Medulla oblongata (tissue), 1 donor: Measurements from ENCODE around the gene CACNA2D1.

Experiments used
- DNase-seq: peaks from one replicate; pipeline ENCODE4 v3.0.0-alpha.2; 2015; ENCODE audit errors: extremely low spot score

CACNA2D1 gene

DNA sequence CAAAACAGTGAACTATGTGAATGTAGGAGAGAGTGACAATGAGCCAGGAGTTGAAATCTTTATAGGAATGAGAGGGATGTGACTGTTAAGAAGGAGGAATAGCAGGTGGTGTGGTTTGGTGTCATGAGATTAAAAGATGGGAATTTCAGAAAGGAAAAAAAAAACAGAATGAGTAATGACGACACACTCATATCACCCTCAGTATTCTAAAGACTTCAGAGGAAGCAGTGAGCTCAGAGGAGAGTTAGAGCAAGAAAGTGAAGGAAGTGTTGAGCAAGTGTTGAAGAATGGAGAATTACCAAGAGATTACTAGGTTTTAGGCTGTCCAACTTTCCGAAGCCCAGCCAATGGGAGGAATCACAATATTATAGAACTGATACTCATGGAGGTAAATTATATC, 453.2 kb downstream of the CACNA2D1 start:
- DNase-seq, result no peak

DNA sequence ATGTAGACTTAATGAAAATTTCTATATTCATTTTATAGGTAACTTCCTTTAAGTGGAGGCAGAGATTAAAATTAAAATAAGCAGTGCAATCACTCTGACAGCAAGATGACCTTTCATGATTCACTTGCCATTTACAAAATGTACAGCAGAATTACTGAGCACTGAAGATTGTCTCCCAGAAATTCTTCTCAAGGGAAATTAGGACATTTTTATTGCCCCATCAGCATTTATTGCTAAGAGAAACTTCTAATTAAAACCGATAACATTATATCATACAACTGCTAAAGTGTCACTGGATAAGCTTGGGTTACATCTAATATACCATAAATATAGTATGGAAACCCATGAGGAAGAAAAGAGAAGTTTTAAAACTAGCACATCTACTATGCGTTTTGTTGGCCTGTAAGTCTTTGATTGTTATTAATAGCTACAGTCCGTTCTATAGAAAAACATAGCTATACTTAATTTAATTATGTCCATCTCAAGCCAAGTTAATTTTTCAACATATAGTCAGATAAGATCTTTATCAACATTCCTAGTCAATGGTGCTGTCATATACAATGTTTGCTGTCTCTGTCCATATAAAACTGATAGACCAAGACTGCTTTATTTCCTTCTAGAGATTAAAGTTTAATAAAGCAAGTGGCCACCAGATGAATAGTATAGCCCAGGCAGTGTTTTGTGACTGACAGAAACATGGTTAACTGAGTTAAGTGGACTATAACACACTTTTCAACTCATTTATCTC, 456.7 kb downstream of the CACNA2D1 start:
- no peak for DNase-seq

DNA sequence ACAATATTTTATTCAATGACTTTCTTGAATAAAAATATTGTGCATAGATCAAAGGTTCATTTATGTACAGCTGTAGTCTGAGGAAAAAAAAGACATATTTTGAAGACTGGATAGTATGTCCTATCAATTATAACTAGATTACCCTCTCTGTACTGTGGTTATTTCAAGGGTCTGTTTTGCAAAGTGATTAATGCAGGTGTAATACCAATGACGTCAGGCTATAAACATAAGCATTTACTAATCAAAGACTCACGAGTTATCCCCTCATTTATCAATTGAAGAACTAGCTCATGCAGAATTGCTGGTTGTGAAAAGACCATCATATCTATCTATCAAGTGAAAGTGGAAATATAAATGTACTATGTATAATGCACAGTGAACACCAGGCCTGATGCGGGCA, 460.2 kb downstream of the CACNA2D1 start:
- no peak for DNase-seq

DNA sequence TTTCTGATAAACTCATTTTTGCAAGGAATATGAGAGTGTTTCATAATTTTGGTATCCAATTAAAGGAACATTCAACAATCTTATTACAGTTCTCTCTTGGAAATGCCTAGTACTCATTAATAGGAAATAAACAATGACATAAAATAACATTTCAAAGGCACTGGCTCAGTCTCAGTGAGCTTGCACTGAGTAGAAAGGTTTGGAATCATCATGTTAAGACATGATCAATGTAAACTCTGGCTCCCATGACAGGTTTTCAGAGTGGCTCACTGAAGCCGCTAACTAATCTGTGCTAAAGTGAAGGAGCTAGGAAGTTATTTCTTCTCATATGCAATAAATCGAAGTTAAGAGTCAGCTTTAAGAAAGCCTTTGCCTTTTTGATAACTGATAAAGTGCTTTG, 470.5 kb downstream of the CACNA2D1 start:
- no peak for DNase-seq

GRCh38 chr7:81960026-81960425, 483.6 kb downstream of the CACNA2D1 start:
- no peak for DNase-seq

DNA sequence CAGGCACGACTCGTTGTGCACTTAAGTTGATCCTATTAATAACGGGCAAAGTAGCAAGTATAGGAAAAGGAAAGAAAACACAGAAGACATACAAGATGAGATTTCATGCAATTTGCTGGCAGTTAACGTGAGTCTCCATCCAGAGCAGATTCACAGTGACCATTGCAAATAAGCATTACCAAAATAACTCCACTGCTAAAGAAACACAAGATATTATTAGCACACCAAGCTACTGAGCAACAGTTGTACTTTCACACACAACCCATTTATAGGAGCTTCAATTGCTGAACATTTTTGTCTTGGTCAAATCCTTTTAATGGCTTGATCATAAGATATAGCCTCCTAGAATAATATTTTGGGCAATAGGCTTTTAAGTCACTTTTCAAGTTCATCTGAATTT, 486.1 kb downstream of the CACNA2D1 start:
- no peak for DNase-seq

GRCh38 chr7:81956520-81956919, 487.1 kb downstream of the CACNA2D1 start:
- DNase-seq, result peak; percentile 74

DNA sequence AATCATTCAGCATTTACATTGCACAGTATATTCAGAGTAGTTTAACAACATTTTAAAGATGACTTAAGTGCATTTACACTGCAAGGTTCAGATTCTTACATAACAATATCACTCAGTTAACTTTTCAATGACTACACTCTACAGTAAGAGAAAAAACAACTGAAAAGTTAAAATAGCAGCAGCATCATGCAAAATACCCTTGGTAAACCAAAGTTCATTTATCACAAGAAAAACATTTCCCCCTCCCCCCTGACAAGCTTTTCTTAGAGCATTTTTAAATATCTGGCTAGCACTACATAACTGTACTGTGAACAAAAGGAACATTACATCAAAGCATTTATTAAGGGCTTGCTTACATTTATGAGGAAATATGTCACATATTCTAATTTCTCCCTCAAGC, 494.3 kb downstream of the CACNA2D1 start:
- DNase-seq, result no peak

GRCh38 chr7:81944058-81944457, 499.5 kb downstream of the CACNA2D1 start:
- no peak for DNase-seq

GRCh38 chr7:81937091-81937490, 506.5 kb downstream of the CACNA2D1 start:
- no peak for DNase-seq

DNA sequence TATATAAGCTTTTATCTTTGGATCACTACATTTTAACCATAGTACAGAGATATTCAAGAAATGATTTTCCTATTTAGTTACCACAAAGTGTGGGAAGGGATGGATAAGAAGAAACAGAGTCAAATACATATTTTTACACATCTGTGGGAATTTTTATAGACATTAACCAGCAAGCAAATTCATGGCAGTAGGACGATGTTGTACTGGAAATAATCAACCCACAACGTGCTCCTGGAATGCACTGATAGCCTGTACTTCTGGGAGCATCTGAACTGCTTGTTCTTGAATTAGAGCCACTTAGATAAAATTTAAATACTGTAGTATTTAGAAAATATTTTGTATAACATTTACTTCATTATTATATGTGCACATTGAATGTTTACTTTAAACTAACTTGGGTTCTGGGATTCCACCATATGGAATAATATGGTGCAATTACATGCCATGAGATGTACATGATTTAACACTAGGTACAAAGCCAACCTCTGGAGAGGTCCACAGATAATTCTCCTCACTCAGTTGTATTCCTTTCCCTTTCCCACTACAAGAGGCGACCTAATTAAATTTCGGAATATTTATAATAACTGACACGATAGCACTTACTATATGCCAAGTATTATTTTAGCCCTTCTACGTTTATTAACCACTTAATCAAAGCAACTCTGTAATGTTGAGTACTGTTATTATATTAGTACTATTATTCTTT, 508.8 kb downstream of the CACNA2D1 start:
- no peak for DNase-seq

DNA sequence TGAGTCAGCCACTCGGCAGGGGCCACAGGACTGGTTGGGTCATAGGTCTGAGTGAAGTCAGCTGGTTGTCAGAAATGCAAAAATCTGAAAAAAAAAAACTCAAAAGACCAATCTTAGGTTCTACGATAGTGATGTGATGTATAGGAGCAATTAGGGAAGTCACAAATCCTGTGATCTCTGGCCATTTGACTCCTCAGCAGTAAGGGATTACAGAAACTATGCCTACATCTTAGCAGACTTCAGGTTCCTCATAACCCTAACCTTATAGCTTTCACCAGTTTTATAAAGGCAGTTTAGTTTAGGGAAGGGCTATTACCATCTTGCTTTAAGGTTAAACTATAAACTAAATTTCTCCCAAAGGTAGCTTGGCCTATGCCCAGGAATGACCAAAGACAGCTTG, 510.6 kb downstream of the CACNA2D1 start:
- no peak for DNase-seq

DNA sequence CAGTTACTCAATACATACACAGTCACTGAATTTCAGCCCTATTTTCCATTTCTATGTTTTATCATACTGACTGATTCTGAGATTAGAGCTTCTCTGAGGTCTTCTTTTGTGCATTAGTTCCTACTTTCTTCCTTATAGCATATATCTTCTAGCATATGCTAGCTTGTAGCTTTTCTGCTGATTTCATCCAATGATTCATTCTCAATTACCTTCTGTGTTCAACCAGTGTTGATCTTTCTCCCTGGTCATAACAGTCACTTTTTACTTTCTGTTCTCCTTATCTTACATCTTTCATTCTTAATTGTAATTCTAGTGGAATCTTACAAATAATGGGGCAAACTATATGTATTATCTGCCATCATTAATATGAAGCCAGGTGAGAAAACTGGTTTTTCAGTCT, 514.2 kb downstream of the CACNA2D1 start:
- DNase-seq, result no peak

GRCh38 chr7:81926154-81926553, 517.4 kb downstream of the CACNA2D1 start:
- no peak for DNase-seq

DNA sequence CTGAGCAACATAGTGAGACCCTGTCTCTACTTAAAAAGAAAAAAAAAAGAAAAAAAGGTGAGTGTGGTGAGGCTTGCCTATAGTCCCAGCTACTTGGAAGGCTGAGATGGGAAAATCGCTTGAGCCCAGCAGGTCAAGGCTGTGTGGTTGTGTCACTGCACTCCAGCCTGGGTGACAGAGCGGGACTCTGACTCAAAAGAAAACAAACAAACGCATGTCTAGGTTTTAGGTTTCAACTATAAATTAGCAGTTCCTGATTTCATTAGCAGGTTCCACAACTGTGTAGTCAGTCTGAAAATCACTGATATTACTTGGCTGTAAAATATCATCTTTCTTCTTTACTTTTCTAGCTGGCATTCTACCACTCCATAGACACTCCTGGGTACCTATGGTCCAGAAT, 518.0 kb downstream of the CACNA2D1 start:
- DNase-seq, result no peak

- no peak for DNase-seq
Observed at GRCh38 chr7:81924494-81924893, 519.1 kb downstream of the CACNA2D1 start.

GRCh38 chr7:81919494-81919893, 524.1 kb downstream of the CACNA2D1 start:
- no peak for DNase-seq

DNA sequence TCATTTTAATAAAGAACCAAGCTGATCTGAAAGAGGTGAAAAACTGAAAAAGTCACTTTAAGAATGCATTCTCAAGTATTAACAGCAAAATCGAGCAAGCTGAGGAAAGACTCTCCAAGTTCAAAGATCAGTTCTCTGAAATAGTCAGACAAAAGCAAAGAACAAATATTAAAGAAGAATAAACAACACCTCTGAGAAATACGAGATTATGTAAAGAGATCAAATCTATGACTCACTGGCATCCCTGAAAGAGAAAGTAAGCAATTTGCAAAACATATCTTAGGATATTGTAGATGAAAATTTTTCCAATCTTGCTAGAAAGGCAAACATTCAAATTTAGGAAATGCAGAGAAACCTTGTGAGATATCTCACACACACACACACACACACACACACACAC, 535.4 kb downstream of the CACNA2D1 start:
- DNase-seq, result no peak

DNA sequence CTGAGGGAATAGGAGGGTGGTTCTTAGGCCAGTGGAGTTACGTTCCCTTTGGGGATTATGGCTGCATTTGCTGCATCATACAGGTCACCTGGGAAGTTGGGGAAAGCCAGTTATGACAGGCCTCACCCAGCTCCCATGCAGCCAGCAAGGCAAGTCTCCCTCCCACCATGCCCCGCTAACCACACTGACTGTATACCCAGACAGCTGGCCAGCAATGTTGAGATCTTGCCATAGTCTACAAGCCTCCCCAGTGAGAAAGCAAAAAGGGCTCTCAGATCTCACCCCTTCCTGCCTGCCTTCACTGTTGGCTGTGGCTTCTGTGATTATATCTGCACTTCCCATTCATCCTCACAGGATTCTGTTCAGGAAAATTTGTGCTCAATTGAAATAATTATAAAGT, 540.5 kb downstream of the CACNA2D1 start:
- DNase-seq, result no peak

GRCh38 chr7:81902536-81902935, 541.0 kb downstream of the CACNA2D1 start:
- DNase-seq, result no peak
